Measurements from ENCODE around the gene PLEKHG4.

Gene PLEKHG4

GRCh38 chr16:67287960-67288359 is 8.6 kb downstream of the PLEKHG4 start:
- DNase-seq, result no peak

GRCh38 chr16:67291461-67291860 is 12.1 kb downstream of the PLEKHG4 start:
- DNase-seq, result no peak

DNA sequence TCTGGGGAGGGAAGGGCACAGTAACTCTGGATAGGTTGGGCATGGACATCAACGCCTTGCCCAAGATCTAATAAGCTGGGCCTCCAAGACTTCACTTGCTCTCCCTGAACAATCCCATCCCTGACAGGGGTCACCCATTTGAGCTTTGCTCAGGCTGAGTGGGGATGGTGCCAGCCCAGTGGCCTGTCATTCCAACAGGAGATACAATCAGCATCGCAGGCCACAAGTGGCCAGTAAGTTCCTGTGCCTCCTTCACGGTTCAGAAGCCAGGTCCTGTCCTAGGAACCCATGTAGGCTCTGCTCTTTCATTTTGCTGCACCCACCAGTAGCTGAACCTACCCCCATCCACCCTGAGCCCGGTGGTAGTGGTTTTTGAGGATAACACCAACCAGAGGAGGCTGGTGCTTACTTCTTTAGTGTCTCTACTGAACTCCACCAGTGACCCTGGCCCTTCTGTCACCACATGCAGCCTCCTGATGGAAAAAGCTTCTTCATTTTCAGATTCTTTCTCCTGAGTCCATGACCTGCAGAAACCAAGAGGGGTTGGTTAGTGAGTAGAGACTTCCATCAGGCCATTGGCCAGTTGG is 14.9 kb downstream of the PLEKHG4 start:
- DNase-seq, result no peak

- no peak for DNase-seq
These were observed 15.6 kb downstream of the PLEKHG4 start for GRCh38 chr16:67294938-67295361.

GRCh38 chr16:67296420-67296819 is 17.1 kb downstream of the PLEKHG4 start:
- DNase-seq, result no peak

DNA sequence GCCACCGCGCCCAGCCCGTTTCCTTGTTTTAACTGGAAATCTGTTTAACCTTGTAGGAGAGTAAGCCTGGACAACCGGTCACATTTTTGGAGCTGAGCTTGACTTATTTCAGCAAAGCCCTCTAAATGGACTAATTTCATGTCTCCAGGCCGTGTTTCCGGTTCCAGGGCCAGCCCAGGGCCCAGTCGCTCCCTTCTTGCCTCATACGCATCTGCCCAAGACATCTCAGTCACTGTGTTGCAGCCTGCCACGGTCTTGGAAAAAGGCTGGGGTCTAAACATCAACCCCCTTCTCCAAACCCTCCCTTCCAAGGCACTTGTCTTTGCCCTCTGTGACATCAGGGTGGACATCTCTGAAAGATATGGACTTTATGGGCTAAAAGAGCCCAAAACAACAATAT is 18.9 kb downstream of the PLEKHG4 start:
- no peak for DNase-seq

- no peak for DNase-seq
These were observed 19.9 kb downstream of the PLEKHG4 start for GRCh38 chr16:67299269-67299668.

- DNase-seq, result no peak
These were observed 21.9 kb downstream of the PLEKHG4 start for GRCh38 chr16:67301080-67301782.

- no peak for DNase-seq
These were observed 22.7 kb downstream of the PLEKHG4 start for GRCh38 chr16:67302076-67302475.

GRCh38 chr16:67302970-67303369 is 23.6 kb downstream of the PLEKHG4 start:
- no peak for DNase-seq

- no peak for DNase-seq
These were observed 24.7 kb downstream of the PLEKHG4 start for GRCh38 chr16:67304020-67304419.

DNA sequence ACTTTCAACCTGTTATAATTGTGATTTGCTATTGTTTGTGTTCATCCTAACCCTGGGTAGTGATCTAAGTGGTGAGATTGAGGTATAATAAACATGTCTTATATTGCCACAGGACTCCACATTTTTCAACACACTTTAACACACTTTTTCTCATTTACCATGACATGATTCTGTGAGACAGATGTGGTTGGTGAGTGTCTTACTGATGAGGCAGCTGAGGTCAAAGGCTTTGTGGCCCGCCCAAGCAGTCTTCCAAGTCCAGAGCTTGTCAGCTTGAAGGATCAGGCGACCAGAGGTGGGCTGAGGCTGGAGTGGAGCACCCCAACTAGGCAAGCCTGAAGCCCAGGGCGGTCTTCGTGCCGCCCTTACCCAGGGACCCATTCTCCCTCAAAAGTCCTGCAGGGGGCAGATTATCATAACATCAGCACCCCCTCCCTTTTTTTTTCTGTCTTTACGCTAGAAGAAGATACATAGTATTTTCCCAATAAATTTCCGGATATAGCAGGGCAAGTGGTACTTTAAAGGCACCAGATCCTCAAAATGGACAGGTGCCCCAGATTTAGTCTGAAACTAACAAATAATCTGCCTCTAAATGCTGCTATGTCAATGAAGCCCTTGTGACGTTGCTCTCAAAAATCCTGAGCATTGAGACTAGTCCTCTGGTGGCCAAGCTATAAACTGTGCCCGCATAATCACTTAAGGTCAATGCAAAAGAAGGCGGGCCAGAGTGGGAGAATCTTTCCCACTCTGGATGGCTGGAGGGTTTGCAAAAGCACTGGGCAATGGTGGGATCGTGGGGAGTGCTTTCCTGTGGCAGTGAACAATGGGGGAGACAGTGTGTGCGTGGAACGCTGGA is 26.1 kb downstream of the PLEKHG4 start:
- DNase-seq, result no peak

GRCh38 chr16:67310561-67310960 is 31.2 kb downstream of the PLEKHG4 start:
- DNase-seq, result no peak

GRCh38 chr16:67311607-67312488 is 32.5 kb downstream of the PLEKHG4 start:
- DNase-seq, result peak; percentile 97

DNA sequence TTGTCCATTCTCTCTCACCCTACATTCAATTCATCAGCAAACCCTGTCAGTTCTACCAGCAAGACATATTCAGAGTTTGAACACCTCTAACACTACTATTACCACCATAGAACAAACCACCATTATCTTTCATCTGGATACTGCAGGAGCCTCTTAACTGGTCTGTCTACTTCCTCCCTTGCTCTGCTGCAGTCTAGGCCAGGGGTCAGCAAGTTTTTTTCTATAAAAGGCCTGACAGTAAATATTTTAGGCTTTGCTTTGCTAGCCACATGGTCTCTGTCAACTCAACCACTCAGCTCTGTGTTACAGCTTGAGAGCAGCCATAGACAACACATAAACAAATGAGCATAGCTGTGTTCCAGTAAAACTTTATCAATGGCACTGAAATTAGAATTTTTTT is 33.4 kb downstream of the PLEKHG4 start:
- peak; percentile 6 for DNase-seq

- DNase-seq, result no peak
These were observed 38.5 kb downstream of the PLEKHG4 start for GRCh38 chr16:67317853-67318252.

DNA sequence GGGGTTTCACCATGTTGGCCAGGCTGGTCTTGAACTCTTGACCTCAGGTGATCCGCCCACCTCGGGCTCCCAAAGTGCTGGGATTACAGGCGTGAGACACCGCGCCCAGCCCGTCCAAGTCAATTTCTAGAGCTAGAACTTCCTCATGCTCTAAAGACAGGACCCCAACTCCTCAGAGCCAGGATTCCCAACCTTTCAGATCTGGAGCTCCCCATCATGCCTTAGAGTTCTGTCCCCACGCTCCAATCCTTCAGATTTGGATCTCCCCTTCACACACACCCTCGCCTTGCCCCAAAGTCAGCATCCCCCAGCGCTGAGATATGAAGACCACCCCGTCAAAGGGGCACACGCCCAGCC is 46.8 kb downstream of the PLEKHG4 start:
- DNase-seq, result no peak

DNA sequence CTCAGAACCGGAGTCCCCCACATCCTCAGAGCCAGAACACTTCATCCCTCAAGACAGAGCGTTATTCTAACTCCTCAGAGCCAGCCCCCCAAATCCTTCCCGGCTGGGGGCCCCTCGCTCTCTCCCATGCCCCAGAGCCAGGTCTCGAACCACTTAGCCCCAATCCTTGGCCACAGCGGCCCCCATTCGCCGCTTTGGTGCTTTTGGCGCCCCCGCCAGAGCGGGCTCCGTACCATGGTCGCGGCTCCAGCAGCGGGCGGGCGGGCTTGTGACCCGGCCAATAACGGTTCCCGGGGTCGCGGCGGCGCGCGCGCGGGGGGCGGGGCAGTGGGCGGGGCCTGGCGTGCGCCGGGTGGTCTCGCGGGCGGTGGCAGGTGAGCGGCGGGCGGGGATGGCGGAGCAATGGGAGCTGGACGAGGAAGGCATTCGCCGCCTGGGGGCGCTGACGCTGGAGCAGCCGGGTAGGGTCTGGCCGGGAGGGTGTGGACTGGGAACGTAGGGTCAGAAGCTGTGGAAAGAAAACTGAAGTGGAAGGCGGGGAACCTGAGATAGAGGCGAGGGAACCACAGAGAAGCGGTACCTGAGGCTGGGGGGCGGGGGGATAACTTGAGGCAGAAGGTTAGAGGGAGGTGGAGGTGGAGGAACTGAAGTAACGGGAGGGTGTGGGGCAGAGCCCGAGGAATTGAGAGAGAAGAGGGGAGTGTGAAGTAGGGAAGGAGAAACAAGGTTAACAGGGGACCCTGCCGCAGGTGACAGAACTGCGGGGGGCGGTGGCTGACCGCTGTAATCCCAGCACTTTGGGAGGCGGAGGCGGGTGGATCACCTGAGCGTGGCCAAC is 47.4 kb downstream of the PLEKHG4 start, which contains the start of the genes KCTD19 and LRRC36:
Gene KCTD19, minus strand, starts transcription at position 270 of the 838 bp plus-strand sequence. Its CDS starts 34 bp downstream, at position 236.
Gene LRRC36, plus strand, starts transcription at position 344 of the 838 bp plus-strand sequence. Its CDS starts 48 bp downstream, at position 392.
- DNase-seq, result peak; percentile 67

DNA sequence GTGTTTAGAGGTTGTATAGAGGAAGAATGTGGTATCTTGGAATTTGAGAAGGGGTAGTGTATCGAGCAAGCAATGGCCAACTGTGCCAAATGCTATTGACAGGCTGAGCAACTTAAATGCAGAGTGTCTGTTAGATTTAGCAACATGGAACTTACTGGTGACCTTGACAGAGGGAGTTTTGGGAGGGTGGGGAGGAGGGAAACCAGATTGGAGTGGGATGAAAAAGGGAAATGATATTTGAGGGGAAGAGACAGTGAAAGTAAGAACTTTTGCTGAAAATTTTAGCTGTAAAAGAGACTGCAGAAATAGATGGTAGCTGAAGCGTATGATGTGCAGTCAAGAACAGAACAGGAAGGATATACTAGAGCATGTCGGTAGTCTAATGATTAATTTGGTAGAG is 48.4 kb downstream of the PLEKHG4 start:
- DNase-seq, result no peak

DNA sequence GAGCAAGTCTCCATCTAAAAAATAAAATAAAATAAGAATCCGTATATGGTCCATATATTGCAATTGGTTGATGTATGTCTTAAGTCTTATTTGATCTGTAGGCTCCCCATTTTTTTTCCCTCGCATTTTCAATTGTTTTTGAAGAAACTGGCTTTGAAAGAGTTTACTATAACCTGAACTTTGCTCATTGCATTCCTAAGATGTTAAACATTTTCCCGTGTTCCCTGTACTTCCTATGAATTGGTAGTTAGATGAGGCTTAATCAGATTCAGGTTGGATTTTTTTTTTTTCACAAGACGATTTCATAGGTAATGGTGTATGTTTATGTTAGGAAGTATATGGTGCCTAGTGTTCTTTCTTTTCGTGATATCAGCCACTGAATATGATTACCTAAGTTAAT is 50.6 kb downstream of the PLEKHG4 start:
- DNase-seq, result no peak

GRCh38 chr16:67333315-67333714 is 54.0 kb downstream of the PLEKHG4 start:
- DNase-seq, result no peak

GRCh38 chr16:67336116-67336515 is 56.8 kb downstream of the PLEKHG4 start:
- no peak for DNase-seq
